Measurements from ENCODE around the gene SALL3.
A peak's percentile ranks its signal among the peaks of the same experiment; 100 is the strongest.

SALL3 gene

GRCh38 chr18:78981989-78982620 is 2.5 kb downstream of the SALL3 start:
- Histone ChIP-seq H2BK15ac (ENCODE audit: low read length) (no peak overlapping the region), H2BK5ac (ENCODE audit: low read length) (no peak overlapping the region), H3K23ac (ENCODE audit: low read depth, low read length, poor library complexity) (no peak overlapping the region), H2BK120ac (ENCODE audit: low read depth, low read length) (no peak overlapping the region), H3K4me1 (ENCODE audit: control insufficient read depth in 2 of 2, insufficient read depth in 1 of 2, low read depth in 1 of 2, low read length in 2 of 2) (peaks cover 0 to 14% of the 10 kb centered on the region in 2 donors), H4K91ac (ENCODE audit: low read depth, low read length, poor library complexity) (no peak overlapping the region), H3K18ac (ENCODE audit: low read length) (no peak overlapping the region), H3K14ac (ENCODE audit: low read length) (no peak overlapping the region), H3K4ac (ENCODE audit: low read length) (no peak overlapping the region), H3K27ac (replicated peaks; ENCODE audit: low read length) (no peak overlapping the region), H2BK12ac (ENCODE audit: low read length) (no peak overlapping the region), H3K9me3 (replicated peaks in 1 of 2; ENCODE audit: control insufficient read depth in 2 of 2, insufficient read depth in 1 of 2, low read depth in 1 of 2, low read length in 2 of 2) (no peaks in the 10 kb centered on the region), H4K8ac (ENCODE audit: low read depth, low read length) (no peak overlapping the region), H2AK5ac (ENCODE audit: low read depth, low read length) (no peak overlapping the region), H3K27me3 (ENCODE audit: control insufficient read depth in 3 of 3, insufficient read depth in 3 of 3, low read depth in 1 of 3, low read length in 3 of 3) (peaks cover 4 to 90% (median 17%) of the 10 kb centered on the region in 3 experiments), H3K79me1 (ENCODE audit: low read depth, low read length) (peaks cover 4% of the 10 kb centered on the region), H3K4me3 (ENCODE audit: low read length in 2 of 2) (no peak overlapping the region), H3K36me3 (replicated peaks in 1 of 2; ENCODE audit: control insufficient read depth in 2 of 2, insufficient read depth in 2 of 2, low read length in 2 of 2) (no peaks in the 10 kb centered on the region), H3K9ac (ENCODE audit: low read depth, low read length, poor library complexity) (no peak overlapping the region), H3K4me2 (ENCODE audit: insufficient read depth, low read length, poor library complexity, severe bottlenecking) (peak overlapping the region; percentile 23), H2AFZ (ENCODE audit: low read length) (no peak overlapping the region)
- WGBS, 2 donors (ENCODE audit: extremely low coverage in 2 of 2, insufficient read length in 2 of 2, insufficient replicate concordance in 1 of 2): no CpG with 5 or more reads among the region's 14 CpGs
- DNase-seq (ENCODE audit: low spot score): no peak

DNA sequence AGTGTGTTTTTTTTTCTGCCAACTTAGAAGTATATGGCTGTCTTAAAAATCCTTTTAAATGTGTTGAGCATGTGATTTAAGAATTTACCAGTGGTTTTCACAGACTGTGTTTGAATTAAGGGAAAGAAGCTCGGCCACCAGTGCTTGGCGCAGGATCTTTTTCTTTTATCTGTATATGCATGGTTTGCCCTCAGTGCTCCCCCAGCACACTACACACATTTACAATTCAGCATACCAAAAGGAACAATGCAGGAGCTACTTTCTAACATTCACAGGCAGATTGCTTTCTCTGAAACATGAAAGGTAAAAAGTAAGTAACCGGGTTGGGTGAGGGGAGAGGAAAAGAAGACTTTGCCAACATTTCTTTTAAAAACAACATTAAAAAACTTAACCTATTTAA is 3.9 kb downstream of the SALL3 start:
- H3K4me2 ChIP-seq (ENCODE audit: insufficient read depth, low read length, poor library complexity, severe bottlenecking): peak overlapping the region; percentile 37
- H3K9me3 ChIP-seq (replicated peaks in 1 of 2; ENCODE audit: control insufficient read depth in 2 of 2, insufficient read depth in 1 of 2, low read depth in 1 of 2, low read length in 2 of 2): no peaks in the 10 kb centered on the region
- no peaks in the 10 kb centered on the region for H3K36me3 ChIP-seq (replicated peaks in 1 of 2; ENCODE audit: control insufficient read depth in 2 of 2, insufficient read depth in 2 of 2, low read length in 2 of 2)
- no peak overlapping the region for H4K8ac ChIP-seq (ENCODE audit: low read depth, low read length)
- H4K91ac ChIP-seq (ENCODE audit: low read depth, low read length, poor library complexity): no peak overlapping the region
- H2AK5ac ChIP-seq (ENCODE audit: low read depth, low read length): no peak overlapping the region
- H3K9ac ChIP-seq (ENCODE audit: low read depth, low read length, poor library complexity): no peak overlapping the region
- peaks cover 4% of the 10 kb centered on the region for H3K79me1 ChIP-seq (ENCODE audit: low read depth, low read length)
- no peak overlapping the region for H3K18ac ChIP-seq (ENCODE audit: low read length)
- H3K4me3 ChIP-seq (ENCODE audit: low read length in 2 of 2): no peak overlapping the region
- no peak overlapping the region for H3K27ac ChIP-seq (replicated peaks; ENCODE audit: low read length)
- H3K4me1 ChIP-seq (ENCODE audit: control insufficient read depth in 2 of 2, insufficient read depth in 1 of 2, low read depth in 1 of 2, low read length in 2 of 2): peaks cover 0 to 10% of the 10 kb centered on the region in 2 donors
- no peak overlapping the region for H3K4ac ChIP-seq (ENCODE audit: low read length)
- WGBS, 2 donors (ENCODE audit: extremely low coverage in 2 of 2, insufficient read length in 2 of 2, insufficient replicate concordance in 1 of 2): no CpG with 5 or more reads among the region's 3 CpGs
- no peak overlapping the region for H2AFZ ChIP-seq (ENCODE audit: low read length)
- H3K27me3 ChIP-seq (ENCODE audit: control insufficient read depth in 3 of 3, insufficient read depth in 3 of 3, low read depth in 1 of 3, low read length in 3 of 3): peaks cover 0 to 90% (median 3%) of the 10 kb centered on the region in 3 experiments
- no peak overlapping the region for H2BK12ac ChIP-seq (ENCODE audit: low read length)
- DNase-seq (ENCODE audit: low spot score): no peak
- no peak overlapping the region for H2BK5ac ChIP-seq (ENCODE audit: low read length)
- H2BK15ac ChIP-seq (ENCODE audit: low read length): no peak overlapping the region
- no peak overlapping the region for H3K14ac ChIP-seq (ENCODE audit: low read length)
- H3K23ac ChIP-seq (ENCODE audit: low read depth, low read length, poor library complexity): no peak overlapping the region
- H2BK120ac ChIP-seq (ENCODE audit: low read depth, low read length): no peak overlapping the region

- Histone ChIP-seq H2BK5ac (ENCODE audit: low read length) (no peak overlapping the region), H3K27me3 (ENCODE audit: control insufficient read depth in 3 of 3, insufficient read depth in 3 of 3, low read depth in 1 of 3, low read length in 3 of 3) (peaks cover 0 to 100% (median 0%) of the 10 kb centered on the region in 3 experiments)
- no CpG with 5 or more reads among the region's 30 CpGs for WGBS, 2 donors (ENCODE audit: extremely low coverage in 2 of 2, insufficient read length in 2 of 2, insufficient replicate concordance in 1 of 2)
Measured at GRCh38 chr18:78984941-78985784, 5.5 kb downstream of the SALL3 start.

GRCh38 chr18:78986018-78986481 is 6.4 kb downstream of the SALL3 start:
- peak overlapping the region; percentile 45 for H3K4me2 ChIP-seq (ENCODE audit: insufficient read depth, low read length, poor library complexity, severe bottlenecking)
- H4K8ac ChIP-seq (ENCODE audit: low read depth, low read length): no peak overlapping the region
- H2BK5ac ChIP-seq (ENCODE audit: low read length): no peak overlapping the region
- H2AFZ ChIP-seq (ENCODE audit: low read length): no peak overlapping the region
- peaks cover 0 to 13% of the 10 kb centered on the region in 2 donors for H3K4me1 ChIP-seq (ENCODE audit: control insufficient read depth in 2 of 2, insufficient read depth in 1 of 2, low read depth in 1 of 2, low read length in 2 of 2)
- H3K27ac ChIP-seq (replicated peaks; ENCODE audit: low read length): no peak overlapping the region
- peaks cover 0 to 96% (median 0%) of the 10 kb centered on the region in 3 experiments for H3K27me3 ChIP-seq (ENCODE audit: control insufficient read depth in 3 of 3, insufficient read depth in 3 of 3, low read depth in 1 of 3, low read length in 3 of 3)
- no peak overlapping the region for H3K4ac ChIP-seq (ENCODE audit: low read length)
- H2BK15ac ChIP-seq (ENCODE audit: low read length): no peak overlapping the region
- H2AK5ac ChIP-seq (ENCODE audit: low read depth, low read length): no peak overlapping the region
- H3K9me3 ChIP-seq (replicated peaks in 1 of 2; ENCODE audit: control insufficient read depth in 2 of 2, insufficient read depth in 1 of 2, low read depth in 1 of 2, low read length in 2 of 2): no peaks in the 10 kb centered on the region
- H3K18ac ChIP-seq (ENCODE audit: low read length): no peak overlapping the region
- H3K14ac ChIP-seq (ENCODE audit: low read length): no peak overlapping the region
- H3K9ac ChIP-seq (ENCODE audit: low read depth, low read length, poor library complexity): no peak overlapping the region
- DNase-seq (ENCODE audit: low spot score): no peak
- no peak overlapping the region for H3K4me3 ChIP-seq (ENCODE audit: low read length in 2 of 2)
- H2BK120ac ChIP-seq (ENCODE audit: low read depth, low read length): no peak overlapping the region
- no peak overlapping the region for H4K91ac ChIP-seq (ENCODE audit: low read depth, low read length, poor library complexity)
- H3K79me1 ChIP-seq (ENCODE audit: low read depth, low read length): peaks cover 2% of the 10 kb centered on the region
- no peak overlapping the region for H2BK12ac ChIP-seq (ENCODE audit: low read length)
- no CpG with 5 or more reads among the region's 20 CpGs for WGBS, 2 donors (ENCODE audit: extremely low coverage in 2 of 2, insufficient read length in 2 of 2, insufficient replicate concordance in 1 of 2)
- H3K36me3 ChIP-seq (replicated peaks in 1 of 2; ENCODE audit: control insufficient read depth in 2 of 2, insufficient read depth in 2 of 2, low read length in 2 of 2): no peaks in the 10 kb centered on the region
- H3K23ac ChIP-seq (ENCODE audit: low read depth, low read length, poor library complexity): no peak overlapping the region

More at GRCh38 chr18:78984941-78985784, 5.5 kb downstream of the SALL3 start:
- H3K23ac ChIP-seq (ENCODE audit: low read depth, low read length, poor library complexity): no peak overlapping the region
- no peak overlapping the region for H2BK15ac ChIP-seq (ENCODE audit: low read length)
- H3K9me3 ChIP-seq (replicated peaks in 1 of 2; ENCODE audit: control insufficient read depth in 2 of 2, insufficient read depth in 1 of 2, low read depth in 1 of 2, low read length in 2 of 2): no peaks in the 10 kb centered on the region
- H2AFZ ChIP-seq (ENCODE audit: low read length): no peak overlapping the region
- H3K27ac ChIP-seq (replicated peaks; ENCODE audit: low read length): no peak overlapping the region
- H3K36me3 ChIP-seq (replicated peaks in 1 of 2; ENCODE audit: control insufficient read depth in 2 of 2, insufficient read depth in 2 of 2, low read length in 2 of 2): no peaks in the 10 kb centered on the region
- H3K9ac ChIP-seq (ENCODE audit: low read depth, low read length, poor library complexity): no peak overlapping the region
- H3K4me2 ChIP-seq (ENCODE audit: insufficient read depth, low read length, poor library complexity, severe bottlenecking): peak overlapping the region; percentile 51
- peak overlapping the region in 1 of 2 donors; percentile 20 for H3K4me3 ChIP-seq (ENCODE audit: low read length in 2 of 2)
- no peak overlapping the region for H2AK5ac ChIP-seq (ENCODE audit: low read depth, low read length)
- H3K4ac ChIP-seq (ENCODE audit: low read length): no peak overlapping the region
- no peak overlapping the region for H3K14ac ChIP-seq (ENCODE audit: low read length)
- H4K8ac ChIP-seq (ENCODE audit: low read depth, low read length): no peak overlapping the region
- no peak overlapping the region for H4K91ac ChIP-seq (ENCODE audit: low read depth, low read length, poor library complexity)
- H3K18ac ChIP-seq (ENCODE audit: low read length): no peak overlapping the region
- H3K4me1 ChIP-seq (ENCODE audit: control insufficient read depth in 2 of 2, insufficient read depth in 1 of 2, low read depth in 1 of 2, low read length in 2 of 2): peaks cover 0 to 10% of the 10 kb centered on the region in 2 donors
- DNase-seq (ENCODE audit: low spot score): no peak
- no peak overlapping the region for H2BK120ac ChIP-seq (ENCODE audit: low read depth, low read length)
- H3K79me1 ChIP-seq (ENCODE audit: low read depth, low read length): peaks cover 2% of the 10 kb centered on the region
- no peak overlapping the region for H2BK12ac ChIP-seq (ENCODE audit: low read length)
